Urinary bladder (tissue), 4 donors: ENCODE results near the gene FIZ1. TPM values are rescaled to one million over a fixed set of nuclear protein-coding genes. Genes with fewer than 3 reads are reported as not detected.

Experiments used
- DNase-seq: peaks from one replicate; pipeline ENCODE4 v3.0.0-alpha.2; 2015; ENCODE audit errors: extremely low spot score
- H3K27ac ChIP-seq: one replicate; pipeline ENCODE4 v1.5.1; 2013; ENCODE audit warnings: low read depth, mild to moderate bottlenecking, moderate library complexity
- H3K36me3 ChIP-seq: one replicate; pipeline ENCODE4 v1.6.1; 2013; ENCODE audit warnings: mild to moderate bottlenecking, moderate library complexity; ENCODE audit not compliant: insufficient read depth
- H3K4me1 ChIP-seq: one replicate; pipeline ENCODE4 v1.6.1; 2013; ENCODE audit warnings: mild to moderate bottlenecking, moderate library complexity; ENCODE audit not compliant: insufficient read depth
- H3K4me3 ChIP-seq: one replicate; pipeline ENCODE4 v1.5.1; 2013; ENCODE audit warnings: low read depth, low read length
- WGBS: extraction: QIAGEN DNeasy Blood & Tissue Kit; methylation state at CpG from one replicate; pipeline ENCODE4 v1.1.7; 2013; 5-methylcytosine and 5-hydroxymethylcytosine counted together
- polyA plus RNA-seq: library from polyadenylated mRNA; stranded (reverse); fragments of 200-250 nt; gene quantifications from one replicate; pipeline ENCODE4 v1.2.3, GENCODE V29; 2013
- total RNA-seq: library from RNA; depleted of rRNA; stranded (reverse); fragments of >200 nt; gene quantifications from one replicate; pipeline ENCODE4 v1.2.3, GENCODE V29; 2014
- donor health status: healthy with polysubstance abuse.
- donor health status: healthy.

FIZ1 gene
- total and polyA plus RNA-seq, 2 donors = 2.3 to 11.1 TPM

DNA sequence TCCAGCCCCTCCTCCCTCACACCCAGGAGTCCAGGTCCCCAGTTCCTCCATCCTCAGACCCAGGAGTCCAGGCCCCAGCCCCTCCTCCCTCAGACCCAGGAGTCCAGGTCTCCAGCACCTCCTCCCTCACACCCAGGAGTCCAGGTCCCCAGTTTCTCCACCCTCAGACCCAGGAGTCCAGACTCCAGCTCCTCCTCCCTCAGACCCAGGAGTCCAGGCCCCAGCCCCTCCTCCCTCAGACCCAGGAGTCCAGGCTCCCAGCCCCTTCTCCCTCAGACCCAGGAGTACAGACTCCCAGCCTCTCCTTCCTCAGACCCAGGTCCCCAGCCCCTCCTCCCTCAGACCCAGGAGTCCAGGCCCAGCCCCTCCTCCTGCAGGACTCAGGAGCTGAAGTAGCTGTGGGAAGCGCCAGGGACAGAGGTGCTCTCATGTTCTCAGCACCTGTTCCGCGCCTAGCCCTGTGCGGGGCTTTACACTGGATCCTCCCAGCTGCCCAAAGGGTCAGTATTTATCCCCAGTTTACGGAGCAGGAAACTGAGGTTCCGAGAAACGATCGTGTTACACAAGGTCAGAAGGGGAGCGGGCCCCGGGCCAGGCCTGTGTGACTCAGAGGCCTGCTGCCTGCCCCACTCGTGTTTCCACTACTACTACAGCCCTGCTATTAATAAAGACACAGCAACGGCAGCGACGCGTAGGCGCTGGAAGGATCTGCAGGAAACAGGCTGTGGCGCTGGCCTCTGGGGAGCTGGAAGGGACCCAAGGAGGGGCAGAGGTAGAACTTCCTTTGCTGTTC lies 52.3 kb downstream of the FIZ1 start:
- WGBS = 39% methylated on average over 17 of the region's 17 CpGs
- Histone ChIP-seq H3K27ac (peak overlapping the region; percentile 75), H3K36me3 (no peaks in the 10 kb centered on the region), H3K4me1 (peaks cover 2% of the 10 kb centered on the region), H3K4me3 (no peak overlapping the region)
- no peak for DNase-seq

DNA sequence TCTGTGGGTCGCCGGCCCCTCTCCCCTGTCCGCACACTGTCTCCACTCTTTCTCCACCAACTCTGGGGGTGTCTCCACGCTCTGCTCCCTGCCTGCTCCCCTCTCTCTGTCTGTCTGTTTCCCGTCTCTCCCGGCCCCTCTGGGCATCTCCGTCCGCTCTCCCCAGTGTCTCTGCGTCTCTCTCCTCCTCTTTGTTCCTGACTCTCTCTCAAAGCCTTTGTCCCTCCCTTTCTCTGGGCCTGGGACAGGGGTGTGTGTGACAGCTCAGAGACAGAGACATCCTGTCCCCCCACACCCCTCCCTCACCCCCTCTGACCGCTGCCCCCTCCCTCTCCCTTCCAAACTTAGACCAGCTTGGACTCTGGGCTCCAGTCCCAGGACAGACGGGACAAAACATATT lies 53.3 kb downstream of the FIZ1 start:
- Histone ChIP-seq H3K36me3 (no peaks in the 10 kb centered on the region), H3K27ac (peak overlapping the region; percentile 64), H3K4me1 (peaks cover 2% of the 10 kb centered on the region), H3K4me3 (no peak overlapping the region)
- no peak for DNase-seq
- 41% methylated on average over 11 of the region's 11 CpGs for WGBS

DNA sequence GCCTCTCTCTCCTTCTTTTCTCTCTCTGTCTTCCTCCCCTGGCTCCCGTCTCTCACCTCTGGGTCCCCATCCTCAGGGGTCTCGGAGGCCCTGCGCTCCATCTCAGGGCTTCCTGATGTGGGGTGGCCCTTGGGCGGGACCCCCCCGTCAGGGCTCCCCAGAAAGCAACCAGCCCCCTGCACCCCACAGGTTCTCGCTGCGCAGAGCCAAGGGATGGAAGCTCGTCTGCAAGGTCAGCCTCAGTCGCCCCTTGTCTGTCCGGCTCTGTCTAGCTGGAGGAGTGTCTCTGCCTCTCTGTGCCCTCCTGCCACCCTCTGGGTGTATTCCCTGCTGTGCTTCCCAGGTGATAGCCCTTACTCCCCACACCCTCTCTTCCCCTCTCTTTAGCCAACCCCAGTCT lies 53.9 kb downstream of the FIZ1 start, which contains the start of gene SBK3:
Gene SBK3, minus strand, starts transcription at position 101 of the 400 bp plus-strand sequence. Its CDS starts 0 bp downstream, at position 101.
- DNase-seq = no peak
- H3K4me1 ChIP-seq = peaks cover 2% of the 10 kb centered on the region
- 82% methylated on average over 10 of the region's 10 CpGs for WGBS
- no peaks in the 10 kb centered on the region for H3K36me3 ChIP-seq
- no peak within 1 kb of the TSS for H3K4me3 ChIP-seq
- H3K27ac ChIP-seq = peak within 1 kb of the TSS; percentile 64

DNA sequence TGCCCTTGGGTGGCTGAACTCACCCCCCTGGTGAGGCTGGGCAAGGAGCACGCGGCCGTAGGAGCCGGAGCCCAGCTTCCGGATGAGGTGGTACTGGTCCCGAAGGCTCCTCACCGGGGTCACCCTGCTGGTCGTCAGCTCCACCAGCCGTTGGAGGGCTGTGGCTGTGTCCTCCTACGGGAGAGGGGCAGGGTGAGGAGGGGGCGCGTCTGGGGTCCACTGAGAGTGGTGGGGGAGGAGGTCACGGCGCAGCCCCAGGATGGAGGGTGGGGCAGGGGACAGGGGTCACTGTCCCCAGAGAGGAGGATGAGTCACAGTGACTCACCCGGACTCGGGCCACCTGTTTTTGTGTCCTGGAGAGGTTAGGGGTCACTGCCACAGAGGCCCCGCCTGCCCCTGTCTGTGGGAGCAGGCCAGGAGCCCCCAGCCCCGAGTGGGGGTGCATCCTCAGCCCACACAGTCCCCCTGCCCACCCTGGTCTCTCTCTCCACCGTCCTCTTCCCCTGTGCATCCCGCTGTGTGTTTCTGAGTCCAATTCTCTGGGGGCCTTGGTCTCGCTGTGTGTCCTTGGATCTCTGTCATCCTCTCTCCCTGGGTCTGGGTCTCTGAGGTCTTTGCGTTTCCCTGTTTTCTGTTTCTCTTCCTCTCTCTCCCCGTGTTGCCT lies 54.4 kb downstream of the FIZ1 start:
- peaks cover 2% of the 10 kb centered on the region for H3K4me1 ChIP-seq
- DNase-seq = no peak
- no peak overlapping the region for H3K4me3 ChIP-seq
- WGBS = 70% methylated on average over 23 of the region's 23 CpGs
- H3K36me3 ChIP-seq = no peaks in the 10 kb centered on the region
- H3K27ac ChIP-seq = no peak overlapping the region

DNA sequence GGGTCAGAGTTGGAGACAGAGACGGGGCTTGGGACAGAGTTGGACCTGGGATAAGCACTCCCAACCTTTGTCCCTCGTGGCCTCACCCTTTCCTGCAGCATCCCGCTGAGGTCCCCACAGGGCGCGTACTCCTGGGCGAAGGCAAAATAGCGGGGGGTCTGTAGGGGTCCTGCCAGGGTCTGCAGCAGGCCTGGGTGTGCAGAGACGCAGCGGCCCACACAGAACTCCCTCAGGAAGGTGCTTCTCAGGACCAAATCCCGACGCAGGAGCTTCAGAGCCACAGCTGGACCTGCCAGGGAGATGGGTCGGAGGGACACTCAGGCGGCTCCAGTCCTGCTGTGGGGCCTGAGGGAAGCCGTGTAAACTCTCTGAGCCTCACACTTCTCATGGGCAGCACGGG lies 55.3 kb downstream of the FIZ1 start:
- no peak overlapping the region for H3K4me3 ChIP-seq
- no peaks in the 10 kb centered on the region for H3K36me3 ChIP-seq
- no peak overlapping the region for H3K27ac ChIP-seq
- 82% methylated on average over 15 of the region's 15 CpGs for WGBS
- H3K4me1 ChIP-seq = no peaks in the 10 kb centered on the region
- no peak for DNase-seq

DNA sequence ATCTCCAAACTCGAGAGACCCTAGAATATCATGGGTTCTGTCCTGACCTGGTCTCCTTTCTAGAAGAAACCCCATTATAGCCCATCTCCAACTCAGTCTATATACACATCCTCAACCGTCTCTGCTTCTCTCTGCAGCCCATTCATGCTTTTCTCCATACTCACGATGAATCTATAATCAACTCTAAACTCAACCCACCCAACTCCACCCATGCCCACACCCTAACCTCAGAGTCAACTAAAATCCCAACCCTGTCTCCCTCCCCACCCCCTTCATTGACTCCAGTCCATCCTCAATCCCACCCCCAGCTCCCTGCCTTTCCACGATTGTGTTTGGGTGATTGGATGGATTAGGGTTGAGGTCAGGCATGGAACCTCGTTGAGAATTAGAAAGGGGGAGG lies 55.8 kb downstream of the FIZ1 start:
- Histone ChIP-seq H3K4me3 (no peak overlapping the region), H3K36me3 (no peaks in the 10 kb centered on the region), H3K27ac (no peak overlapping the region), H3K4me1 (no peaks in the 10 kb centered on the region)
- WGBS = 73% methylated on average over 5 of the region's 5 CpGs
- no peak for DNase-seq

DNA sequence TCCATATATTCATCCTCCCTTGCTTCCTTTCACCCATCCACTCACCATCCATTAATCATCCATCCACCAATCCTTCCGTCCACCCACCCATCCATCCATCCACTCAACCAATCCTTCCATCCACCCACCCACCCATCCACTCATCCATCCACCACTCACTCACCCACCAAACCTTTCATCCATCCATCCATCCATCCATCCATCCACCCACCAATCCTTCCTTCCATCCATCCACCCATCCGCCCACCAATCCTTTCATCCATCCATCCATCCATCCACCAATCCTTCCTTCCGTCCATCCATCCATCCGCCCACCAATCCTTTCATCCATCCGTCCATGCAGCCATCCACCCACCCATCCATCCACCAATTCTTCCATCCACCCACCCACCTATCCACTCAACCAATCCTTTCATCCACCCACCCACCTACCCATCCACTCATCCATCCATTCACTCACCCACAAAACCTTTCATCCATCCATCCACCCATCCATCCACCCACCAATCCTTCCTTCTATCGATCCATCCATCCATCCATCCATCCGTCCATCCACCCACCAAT lies 56.9 kb downstream of the FIZ1 start:
- H3K4me1 ChIP-seq = no peaks in the 10 kb centered on the region
- 91% methylated on average over 7 of the region's 7 CpGs for whole genome bisulfite sequencing
- DNase-seq = no peak
- no peaks in the 10 kb centered on the region for H3K36me3 ChIP-seq
- no peak overlapping the region for H3K4me3 ChIP-seq
- no peak overlapping the region for H3K27ac ChIP-seq

Other genes starting within 250 kb of the FIZ1 start
- not detected for gene COX6B2, start 244.8 kb downstream of the FIZ1 start, total RNA-seq
- 0.39 TPM for gene COX6B2, start 244.8 kb downstream of the FIZ1 start, polyA plus RNA-seq
- gene GARIN5B, start 236.3 kb downstream of the FIZ1 start, total RNA-seq = not detected
- not detected for gene GARIN5B, start 236.3 kb downstream of the FIZ1 start, polyA plus RNA-seq
- 0.42 TPM for gene IL11, start 229.1 kb downstream of the FIZ1 start, total RNA-seq
- gene IL11, start 229.1 kb downstream of the FIZ1 start, polyA plus RNA-seq = 0.53 TPM
- not detected for gene TMEM190, start 222.7 kb downstream of the FIZ1 start, total RNA-seq
- gene TMEM190, start 222.7 kb downstream of the FIZ1 start, polyA plus RNA-seq = not detected
- gene TMEM238, start 215.2 kb downstream of the FIZ1 start, total RNA-seq = not detected
- gene TMEM238, start 215.2 kb downstream of the FIZ1 start, polyA plus RNA-seq = 0.43 TPM
- gene RPL28, start 213.6 kb downstream of the FIZ1 start, total RNA-seq = 141 TPM
- 1,449 TPM for gene RPL28, start 213.6 kb downstream of the FIZ1 start, polyA plus RNA-seq
- gene UBE2S, start 191.7 kb downstream of the FIZ1 start, total RNA-seq = 29.9 TPM
- gene UBE2S, start 191.7 kb downstream of the FIZ1 start, polyA plus RNA-seq = 17.5 TPM
- 0.16 TPM for gene SHISA7, start 156.2 kb downstream of the FIZ1 start, total RNA-seq
- gene SHISA7, start 156.2 kb downstream of the FIZ1 start, polyA plus RNA-seq = 0.05 TPM
- 35.1 TPM for gene ISOC2, start 137.9 kb downstream of the FIZ1 start, total RNA-seq
- gene ISOC2, start 137.9 kb downstream of the FIZ1 start, polyA plus RNA-seq = 94.1 TPM
- gene C19orf85, start 134.8 kb downstream of the FIZ1 start, total RNA-seq = not detected
- 0.51 TPM for gene C19orf85, start 134.8 kb downstream of the FIZ1 start, polyA plus RNA-seq
- gene ZNF628, start 122.9 kb downstream of the FIZ1 start, total RNA-seq = 0.79 TPM
- gene ZNF628, start 122.9 kb downstream of the FIZ1 start, polyA plus RNA-seq = 11.9 TPM
- 7.1 TPM for gene NAT14, start 114.3 kb downstream of the FIZ1 start, total RNA-seq
- 27.0 TPM for gene NAT14, start 114.3 kb downstream of the FIZ1 start, polyA plus RNA-seq
- gene SSC5D, start 111.1 kb downstream of the FIZ1 start, total RNA-seq = 24.4 TPM
- 24.4 TPM for gene SSC5D, start 111.1 kb downstream of the FIZ1 start, polyA plus RNA-seq
- gene SBK2, start 62.4 kb downstream of the FIZ1 start, total RNA-seq = not detected
- not detected for gene SBK2, start 62.4 kb downstream of the FIZ1 start, polyA plus RNA-seq
- not detected for gene SBK3, start 54.0 kb downstream of the FIZ1 start, total RNA-seq
- 0.72 TPM for gene SBK3, start 54.0 kb downstream of the FIZ1 start, polyA plus RNA-seq
- gene ZNF579, start 18.7 kb downstream of the FIZ1 start, total RNA-seq = 1.6 TPM
- gene ZNF579, start 18.7 kb downstream of the FIZ1 start, polyA plus RNA-seq = 10.8 TPM
- 5.7 TPM for gene ZNF524, start 771 bp upstream of the FIZ1 start, total RNA-seq
- gene ZNF524, start 771 bp upstream of the FIZ1 start, polyA plus RNA-seq = 30.9 TPM
- gene ZNF865, start 6.1 kb upstream of the FIZ1 start, total RNA-seq = 2.1 TPM
- gene ZNF865, start 6.1 kb upstream of the FIZ1 start, polyA plus RNA-seq = 13.7 TPM
- gene ZNF784, start 25.0 kb upstream of the FIZ1 start, total RNA-seq = 4.7 TPM
- 9.7 TPM for gene ZNF784, start 25.0 kb upstream of the FIZ1 start, polyA plus RNA-seq
- gene ZNF580, start 41.5 kb upstream of the FIZ1 start, total RNA-seq = 4.1 TPM
- gene ZNF580, start 41.5 kb upstream of the FIZ1 start, polyA plus RNA-seq = 49.0 TPM
- gene ZNF581, start 44.1 kb upstream of the FIZ1 start, total RNA-seq = 6.5 TPM
- 21.8 TPM for gene ZNF581, start 44.1 kb upstream of the FIZ1 start, polyA plus RNA-seq
- 4.1 TPM for gene CCDC106, start 48.7 kb upstream of the FIZ1 start, total RNA-seq
- gene CCDC106, start 48.7 kb upstream of the FIZ1 start, polyA plus RNA-seq = 17.7 TPM
- 44.6 TPM for gene U2AF2, start 55.5 kb upstream of the FIZ1 start, total RNA-seq
- 129 TPM for gene U2AF2, start 55.5 kb upstream of the FIZ1 start, polyA plus RNA-seq
- 23.4 TPM for gene EPN1, start 75.7 kb upstream of the FIZ1 start, total RNA-seq
- 106 TPM for gene EPN1, start 75.7 kb upstream of the FIZ1 start, polyA plus RNA-seq
- not detected for gene NLRP9, start 138.9 kb upstream of the FIZ1 start, total RNA-seq
- gene NLRP9, start 138.9 kb upstream of the FIZ1 start, polyA plus RNA-seq = not detected
- gene RFPL4A, start 159.6 kb upstream of the FIZ1 start, total RNA-seq = 0.58 TPM
- not detected for gene RFPL4A, start 159.6 kb upstream of the FIZ1 start, polyA plus RNA-seq
- gene RFPL4AL1, start 169.6 kb upstream of the FIZ1 start, total RNA-seq = not detected
- gene RFPL4AL1, start 169.6 kb upstream of the FIZ1 start, polyA plus RNA-seq = not detected
- gene NLRP11, start 232.5 kb upstream of the FIZ1 start, total RNA-seq = not detected
- gene NLRP11, start 232.5 kb upstream of the FIZ1 start, polyA plus RNA-seq = not detected
- gene NLRP4, start 237.0 kb upstream of the FIZ1 start, total RNA-seq = not detected
- gene NLRP4, start 237.0 kb upstream of the FIZ1 start, polyA plus RNA-seq = not detected